ENCODE results near the gene PDZD8.
A peak's percentile ranks its signal among the peaks of the same experiment; 100 is the strongest.

Gene PDZD8

GRCh38 chr10:117275121-117275520 lies 100.1 kb downstream of the PDZD8 start:
- no peak for DNase-seq

- DNase-seq = no peak
Measured at GRCh38 chr10:117274509-117274908, 100.7 kb downstream of the PDZD8 start.

- DNase-seq = no peak
Measured at GRCh38 chr10:117273980-117274379, 101.3 kb downstream of the PDZD8 start.

DNA sequence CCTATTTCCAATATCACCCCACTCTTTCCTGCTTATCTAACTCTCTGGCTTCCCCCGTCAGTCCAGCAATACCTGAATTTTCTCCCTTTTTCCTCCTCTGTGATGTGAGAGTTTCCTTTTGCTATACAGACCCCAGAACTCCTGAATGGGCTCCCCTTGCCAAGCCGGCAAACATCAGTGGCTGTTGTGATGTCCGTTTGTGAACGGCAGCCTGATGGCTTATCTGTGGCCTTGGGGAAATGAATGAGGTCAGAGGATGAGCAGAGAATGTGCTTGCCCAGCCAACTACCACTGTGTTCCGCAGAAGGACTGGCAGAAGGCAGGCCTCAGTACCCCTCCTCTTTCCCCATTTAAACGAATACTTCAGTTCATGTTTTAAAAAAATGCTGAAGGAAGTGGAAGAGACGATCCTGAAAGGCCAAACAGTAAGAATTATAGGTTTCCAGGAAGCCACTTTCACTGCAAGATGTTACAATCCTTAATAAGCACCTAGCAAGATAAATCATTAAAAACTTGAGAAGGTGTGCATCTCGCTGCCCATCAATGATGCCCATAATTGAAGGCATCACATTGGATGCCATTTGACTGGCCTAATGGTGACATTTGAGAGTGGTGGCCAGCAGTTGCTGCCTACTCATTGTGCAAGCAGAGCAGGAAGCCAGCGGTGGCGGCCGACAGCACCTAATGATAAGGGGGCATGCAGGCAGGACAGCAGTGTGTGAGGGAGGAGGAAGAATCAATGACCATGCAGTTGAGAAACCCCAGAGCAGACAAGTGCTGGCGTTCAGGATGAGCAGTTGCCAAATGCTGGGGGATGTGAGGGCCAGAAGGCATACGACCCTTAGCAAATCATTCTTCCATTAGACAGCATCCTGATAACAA lies 102.8 kb downstream of the PDZD8 start:
- DNase-seq = no peak

GRCh38 chr10:117271427-117271826 lies 103.8 kb downstream of the PDZD8 start:
- no peak for DNase-seq

DNA sequence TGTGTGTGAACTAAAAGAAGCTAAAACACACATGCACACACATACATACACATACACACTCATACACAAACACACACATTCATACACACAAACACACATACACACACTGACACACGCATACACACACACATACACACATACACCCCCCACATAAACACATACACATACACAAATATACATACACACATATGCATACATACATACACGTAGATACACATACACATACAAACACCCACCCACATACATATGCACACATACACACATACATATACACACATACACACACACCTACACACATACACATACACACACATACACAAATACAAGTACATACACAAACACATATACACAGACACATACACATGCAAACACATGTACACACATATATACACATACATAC lies 106.3 kb downstream of the PDZD8 start:
- no peak for DNase-seq

GRCh38 chr10:117268258-117268657 lies 107.0 kb downstream of the PDZD8 start:
- no peak for DNase-seq

GRCh38 chr10:117266812-117267211 lies 108.4 kb downstream of the PDZD8 start:
- DNase-seq = no peak

DNA sequence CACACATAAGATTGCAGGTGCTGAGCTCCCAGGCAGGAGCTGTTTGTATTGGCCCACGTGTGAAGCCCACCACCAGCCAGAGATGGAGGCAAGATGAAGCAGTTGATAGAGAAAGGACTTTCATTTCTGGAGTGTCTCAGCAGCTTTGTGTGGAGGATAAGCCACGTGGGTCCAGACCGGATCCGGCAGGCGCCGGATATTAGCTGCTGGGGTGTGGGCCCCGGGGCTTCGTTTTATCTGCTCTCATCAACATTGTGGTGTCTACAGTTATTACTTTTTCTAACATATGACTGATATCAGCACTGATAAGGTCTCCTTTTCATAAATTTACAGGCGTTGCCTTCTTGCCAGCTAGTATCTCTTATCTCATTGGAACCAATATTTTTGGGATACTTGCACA lies 108.8 kb downstream of the PDZD8 start:
- DNase-seq = no peak

DNA sequence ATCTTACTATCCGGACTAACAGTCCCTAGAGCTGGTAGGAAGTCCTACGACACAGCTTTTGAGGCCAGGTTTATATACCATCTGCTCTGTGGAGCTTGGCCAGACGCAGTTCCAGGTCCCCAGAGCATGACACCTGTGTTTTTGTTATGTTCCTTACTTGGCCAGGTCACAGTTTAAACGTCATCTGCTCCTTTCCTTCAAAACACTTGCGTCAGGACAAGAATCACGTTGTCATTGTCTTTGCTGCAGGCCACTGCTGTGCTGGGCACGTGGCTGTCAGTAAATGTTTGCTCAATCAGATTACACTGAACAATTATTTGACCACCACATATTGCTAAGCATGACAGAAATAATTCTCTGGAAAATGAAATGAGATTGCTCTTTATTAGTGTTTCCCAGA lies 110.5 kb downstream of the PDZD8 start:
- DNase-seq = peak; percentile 0

- no peak for DNase-seq
Measured at GRCh38 chr10:117262903-117263293, 112.3 kb downstream of the PDZD8 start.

DNA sequence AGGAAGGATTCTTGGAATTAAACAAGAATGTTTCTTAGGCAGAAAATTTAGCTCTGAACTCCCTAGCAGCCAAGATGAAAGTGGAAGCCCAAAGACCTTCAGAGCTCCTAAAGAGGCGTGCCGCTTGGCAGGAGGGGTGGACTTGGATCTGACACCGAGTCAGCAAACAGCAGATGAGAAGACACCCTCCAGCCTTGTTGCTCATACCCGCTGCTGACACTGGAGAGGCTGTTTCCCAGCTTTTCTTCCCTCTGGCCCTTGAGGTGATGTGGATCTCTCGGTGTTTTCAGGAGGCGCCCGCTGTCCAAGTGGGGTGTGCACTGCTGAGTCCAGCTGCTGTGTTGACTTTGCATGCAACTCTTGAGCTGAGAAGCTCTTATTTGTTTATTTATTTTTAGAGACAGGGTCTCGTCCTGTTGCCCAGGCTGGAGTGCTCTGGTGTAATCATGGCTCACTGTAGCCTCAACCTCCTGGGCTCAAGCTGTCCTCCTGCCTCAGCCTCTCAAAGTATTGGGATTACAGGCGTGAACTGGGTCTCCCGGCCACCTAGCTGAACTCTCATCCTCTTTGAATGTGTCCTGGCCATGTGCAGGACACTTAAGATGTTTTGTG lies 112.8 kb downstream of the PDZD8 start:
- no peak for DNase-seq

DNA sequence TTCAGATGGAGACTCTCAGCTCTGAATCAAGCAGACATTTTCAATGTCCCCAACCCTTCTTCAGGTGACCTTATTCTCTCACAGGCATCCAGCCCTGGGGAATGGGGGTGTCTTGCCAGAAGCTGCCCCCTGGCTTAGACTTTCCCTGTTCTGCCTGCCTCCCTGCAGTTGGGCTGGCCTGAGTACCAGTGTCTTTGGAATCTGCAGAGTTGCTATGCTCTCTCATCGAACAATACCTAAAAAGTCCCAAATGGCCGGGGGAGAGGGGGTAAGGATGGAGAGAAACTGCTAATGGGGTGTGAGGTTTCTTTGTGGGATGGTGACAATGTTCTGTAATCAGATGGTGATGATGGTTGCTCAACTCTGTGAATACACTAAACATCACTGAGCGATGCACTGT lies 113.7 kb downstream of the PDZD8 start:
- no peak for DNase-seq

DNA sequence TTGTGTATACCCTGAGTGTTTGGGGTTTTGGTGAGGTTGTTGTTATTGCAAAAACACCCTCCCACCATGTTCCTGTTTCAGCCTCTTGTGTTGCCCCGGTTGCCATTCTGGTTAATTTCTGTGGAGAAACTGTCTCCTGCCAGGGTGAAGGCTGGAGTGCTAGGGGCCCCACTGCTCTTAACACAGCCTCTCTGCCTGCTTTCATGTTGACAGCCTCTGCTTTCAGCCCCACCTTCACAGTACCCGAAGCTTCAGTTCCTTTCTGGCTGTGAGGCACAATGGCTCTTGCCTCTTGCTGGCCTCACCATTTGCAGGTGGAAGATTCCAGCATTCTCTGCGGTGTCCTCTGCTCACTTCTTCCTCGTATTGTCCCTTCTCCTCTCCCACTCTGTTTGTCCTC lies 115.2 kb downstream of the PDZD8 start:
- DNase-seq = no peak

- no peak for DNase-seq
Measured at GRCh38 chr10:117259279-117259678, 116.0 kb downstream of the PDZD8 start.

DNA sequence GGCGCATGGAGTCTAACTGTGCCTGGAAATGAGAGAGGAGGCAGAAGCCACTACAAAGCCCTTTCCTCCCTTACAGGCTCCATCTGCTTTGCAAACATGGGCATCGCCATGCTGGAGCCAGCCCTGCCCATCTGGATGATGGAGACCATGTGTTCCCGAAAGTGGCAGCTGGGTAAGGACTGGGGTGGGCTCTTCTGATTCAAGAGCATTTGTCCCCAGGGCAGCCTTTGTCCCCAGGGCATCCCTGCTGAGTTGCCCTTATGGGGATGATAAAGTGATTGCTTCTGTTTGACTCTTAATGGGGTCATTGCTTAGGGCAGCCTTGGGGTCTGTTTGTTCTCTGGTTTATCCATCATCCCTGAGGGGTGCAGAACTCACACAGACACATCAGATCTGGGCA lies 117.5 kb downstream of the PDZD8 start:
- DNase-seq = no peak

DNA sequence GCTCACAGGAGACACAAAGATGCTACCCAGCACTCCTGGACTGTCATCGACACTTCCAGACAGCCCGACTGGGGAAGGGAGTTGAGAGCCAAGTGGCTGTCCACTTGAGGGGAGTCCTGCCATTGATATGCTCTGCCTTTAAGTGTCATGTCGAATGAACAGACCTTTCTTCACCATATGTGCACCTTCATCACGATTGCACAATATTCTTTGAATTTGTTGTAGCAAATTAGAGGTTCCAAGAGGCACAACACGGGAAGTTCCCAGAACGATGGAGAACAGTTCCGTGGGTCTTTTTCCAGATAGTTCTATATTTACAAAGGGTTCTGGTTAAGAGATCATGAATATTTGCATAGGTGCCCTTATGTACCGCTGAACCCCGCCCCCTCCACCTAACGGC lies 118.3 kb downstream of the PDZD8 start:
- DNase-seq = no peak

- DNase-seq = no peak
Measured at GRCh38 chr10:117255835-117256460, 119.3 kb downstream of the PDZD8 start.

- no peak for DNase-seq
Measured at GRCh38 chr10:117254774-117255735, 120.2 kb downstream of the PDZD8 start.

GRCh38 chr10:117254338-117254737 lies 120.9 kb downstream of the PDZD8 start:
- no peak for DNase-seq

DNA sequence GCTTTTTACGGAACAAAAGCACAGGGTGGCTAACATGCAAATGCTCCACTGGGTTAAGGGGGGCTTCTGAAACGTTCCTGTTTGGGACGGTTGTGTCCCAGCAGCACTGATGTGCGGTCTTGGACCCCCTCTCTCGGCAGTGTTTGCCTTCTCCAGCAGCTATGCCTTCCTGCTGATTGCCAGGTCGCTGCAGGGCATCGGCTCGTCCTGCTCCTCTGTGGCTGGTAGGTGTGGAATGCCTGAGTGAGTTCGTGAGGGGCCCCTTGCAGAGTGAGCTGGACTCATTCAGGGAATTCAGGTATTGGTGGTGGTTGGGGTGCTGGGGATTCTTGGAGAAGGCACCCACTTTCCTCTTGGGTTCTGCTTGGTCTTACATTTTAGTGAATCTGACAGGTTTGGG lies 121.3 kb downstream of the PDZD8 start:
- no peak for DNase-seq

DNA sequence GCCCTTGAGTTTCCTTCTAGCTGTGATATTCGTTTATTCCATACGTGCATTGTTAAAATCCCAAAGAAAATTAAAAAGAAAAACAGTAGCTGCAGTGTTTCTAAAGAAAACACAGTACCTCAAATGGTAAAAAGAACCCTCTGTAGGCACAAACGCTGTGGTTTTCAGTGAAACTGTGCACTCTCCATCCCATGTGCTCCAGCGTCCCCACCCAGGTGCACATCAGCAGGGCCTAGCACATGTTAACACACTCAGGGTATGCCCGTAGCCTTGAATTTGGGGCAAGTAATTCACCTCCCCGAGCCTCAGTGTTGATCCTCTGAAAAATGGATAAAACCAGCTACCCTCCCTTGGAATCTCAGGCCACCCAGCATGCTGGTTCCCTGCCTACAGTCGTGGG lies 124.8 kb downstream of the PDZD8 start:
- DNase-seq = no peak

GRCh38 chr10:117249493-117250093 lies 125.6 kb downstream of the PDZD8 start:
- DNase-seq = no peak

Data from NCI-H2081 treated with DMSO at 0.1 percent for 48 hours (cell line).